Sigmoid colon (tissue), 7 donors: ENCODE results near the gene OR2T11. TPM values are rescaled to one million over a fixed set of nuclear protein-coding genes. Genes with fewer than 3 reads are reported as not detected.

ENCODE experiments used
- DNase-seq: peaks from one replicate; pipeline ENCODE4 v3.0.0-alpha.2; 2019
- H3K27ac ChIP-seq, 4 donors: fragments of 200-600 bp; sonication (generic); one replicate each; pipeline ENCODE4 v1.5.1; 2016 to 2019; ENCODE audit warnings: mild to moderate bottlenecking in 1 of 4
- H3K27me3 ChIP-seq, 3 donors: fragments of 200-600 bp; sonication (generic); one replicate each; pipeline ENCODE4 v1.5.1; 2019; ENCODE audit warnings: mild to moderate bottlenecking in 1 of 3
- H3K36me3 ChIP-seq, 4 donors: fragments of 200-600 bp; sonication (generic); one replicate each; pipeline ENCODE4 v1.5.1; 2016 to 2019
- H3K4me1 ChIP-seq, 4 donors: fragments of 200-600 bp; sonication (generic); one replicate each; pipeline ENCODE4 v1.5.1; 2017 to 2019
- H3K4me3 ChIP-seq, 4 donors: fragments of 200-600 bp; sonication (generic); one replicate each; pipeline ENCODE4 v1.5.1; 2017 to 2019; ENCODE audit warnings: mild to moderate bottlenecking in 2 of 4, moderate library complexity in 1 of 4
- H3K9me3 ChIP-seq, 4 donors: fragments of 200-600 bp in 3 of 4; sonication (generic) in 3 of 4; one replicate each; pipeline versions ENCODE4 v1.5.1 to v1.6.1; 2013 to 2019
- EP300 ChIP-seq, 4 donors: sonication (generic); formaldehyde crosslinking; IDR thresholded peaks; one replicate each; pipeline ENCODE4 v1.6.1; 2017; ENCODE audit warnings: antibody characterized with exemption in 4 of 4
- POLR2A ChIP-seq, 2 donors: fragments of 450-650 bp; IDR thresholded peaks; one replicate each; pipeline ENCODE4 v1.6.1; 2016; ENCODE audit warnings: antibody characterized with exemption in 2 of 2, mild to moderate bottlenecking in 2 of 2, moderate library complexity in 2 of 2
- POLR2AphosphoS5 ChIP-seq, 4 donors: sonication (generic); formaldehyde crosslinking; IDR thresholded peaks; one replicate each; pipeline ENCODE4 v1.6.1; 2017; ENCODE audit warnings: antibody characterized with exemption in 4 of 4
- WGBS, 2 donors: extraction: QIAGEN DNeasy Blood & Tissue Kit; methylation state at CpG; one replicate each; pipeline ENCODE4 v1.1.7; 2013; 5-methylcytosine and 5-hydroxymethylcytosine counted together
- intact Hi-C: fragments of 100-400 bp; cut with DNase I; formaldehyde crosslinking; loops from one replicate; pipeline ENCODE4 v1.15.1; 2023
- polyA plus RNA-seq, 3 donors: library from polyadenylated mRNA; stranded (reverse); fragments of 200-250 nt; gene quantifications; one replicate each; pipeline ENCODE4 v1.2.3, GENCODE V29; 2013
- total RNA-seq, 4 donors: library from RNA; depleted of rRNA; stranded (reverse); fragments of >200 nt; gene quantifications; one replicate each; pipeline ENCODE4 v1.1.0, GENCODE V29; 2016
- TF ChIP-seq, protein P1 (sequence below), 4 experiments: fragments of 450-650 bp in 3 of 4; fragments of 200-600 bp in 1 of 4; IDR thresholded peaks; one replicate each; pipeline ENCODE4 v1.5.1; 2016 to 2019; ENCODE audit warnings: antibody characterized with exemption in 4 of 4, mild to moderate bottlenecking in 3 of 4, moderate library complexity in 2 of 4
- donor health status: healthy with polysubstance abuse.
- donor health status: Bipolar disorder and iron deficiency.
- donor health status: healthy.

OR2T11 gene
- total and polyA plus RNA-seq, 7 donors: not detected

DNA sequence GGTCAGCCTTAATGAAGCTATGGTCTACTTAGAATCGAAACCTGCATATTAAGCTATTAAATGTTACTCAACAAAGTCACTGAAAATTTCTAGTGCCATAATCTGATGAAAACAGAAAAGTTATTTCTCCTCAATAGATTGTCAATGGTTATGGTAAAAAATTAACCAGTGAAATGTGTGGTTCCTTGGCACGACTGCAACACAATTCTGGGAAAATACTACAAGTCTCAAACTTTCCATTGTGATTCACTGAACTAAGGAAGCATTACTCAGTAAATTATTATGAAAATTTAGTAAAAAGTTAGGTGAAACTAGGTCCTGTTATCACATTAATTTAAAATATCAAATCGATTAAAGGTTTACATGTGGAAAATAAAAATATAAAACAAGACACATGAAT, 24.6 kb downstream of the OR2T11 start:
- H3K27ac ChIP-seq: no peak overlapping the region
- H3K4me1 ChIP-seq: no peaks in the 10 kb centered on the region
- H3K9me3 ChIP-seq: no peaks in the 10 kb centered on the region
- intact Hi-C loops: no loop called here
- 38 to 54% methylated on average over 3 of the region's 3 CpGs for WGBS, 2 donors
- H3K36me3 ChIP-seq: no peaks in the 10 kb centered on the region
- no peaks in the 10 kb centered on the region for H3K27me3 ChIP-seq
- DNase-seq: no peak
- no peak overlapping the region for H3K4me3 ChIP-seq
- TF ChIP-seq EP300 (IDR thresholded peaks at IDR 0.05): no peak
- TF ChIP-seq POLR2A (IDR thresholded peaks at IDR 0.05): no peak
- TF ChIP-seq, protein P1, sequence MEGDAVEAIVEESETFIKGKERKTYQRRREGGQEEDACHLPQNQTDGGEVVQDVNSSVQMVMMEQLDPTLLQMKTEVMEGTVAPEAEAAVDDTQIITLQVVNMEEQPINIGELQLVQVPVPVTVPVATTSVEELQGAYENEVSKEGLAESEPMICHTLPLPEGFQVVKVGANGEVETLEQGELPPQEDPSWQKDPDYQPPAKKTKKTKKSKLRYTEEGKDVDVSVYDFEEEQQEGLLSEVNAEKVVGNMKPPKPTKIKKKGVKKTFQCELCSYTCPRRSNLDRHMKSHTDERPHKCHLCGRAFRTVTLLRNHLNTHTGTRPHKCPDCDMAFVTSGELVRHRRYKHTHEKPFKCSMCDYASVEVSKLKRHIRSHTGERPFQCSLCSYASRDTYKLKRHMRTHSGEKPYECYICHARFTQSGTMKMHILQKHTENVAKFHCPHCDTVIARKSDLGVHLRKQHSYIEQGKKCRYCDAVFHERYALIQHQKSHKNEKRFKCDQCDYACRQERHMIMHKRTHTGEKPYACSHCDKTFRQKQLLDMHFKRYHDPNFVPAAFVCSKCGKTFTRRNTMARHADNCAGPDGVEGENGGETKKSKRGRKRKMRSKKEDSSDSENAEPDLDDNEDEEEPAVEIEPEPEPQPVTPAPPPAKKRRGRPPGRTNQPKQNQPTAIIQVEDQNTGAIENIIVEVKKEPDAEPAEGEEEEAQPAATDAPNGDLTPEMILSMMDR (IDR thresholded peaks at IDR 0.05): no peak
- TF ChIP-seq POLR2AphosphoS5 (IDR thresholded peaks at IDR 0.05): no peak

DNA sequence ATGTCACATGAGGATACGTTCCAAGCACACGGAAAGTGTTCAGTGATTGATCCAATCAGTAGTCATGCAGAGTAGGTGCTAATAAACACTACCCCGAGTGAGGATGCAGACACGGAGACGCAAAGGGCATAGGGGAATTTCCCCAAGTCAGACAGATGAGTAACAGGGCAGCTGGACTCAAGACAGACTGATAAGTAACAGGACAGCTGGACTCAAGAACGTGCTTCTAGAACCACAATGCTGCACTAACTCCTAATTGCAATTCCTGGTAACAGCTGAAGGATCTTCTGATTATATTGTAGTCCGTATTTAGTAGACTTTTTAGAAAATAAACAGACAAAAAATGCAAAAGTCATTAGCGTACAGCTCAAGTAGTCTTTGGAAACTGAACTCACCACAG, 35.5 kb downstream of the OR2T11 start:
- Histone ChIP-seq H3K4me1 (no peaks in the 10 kb centered on the region), H3K27me3 (no peaks in the 10 kb centered on the region), H3K4me3 (no peak overlapping the region), H3K9me3 (no peaks in the 10 kb centered on the region), H3K36me3 (no peaks in the 10 kb centered on the region), H3K27ac (no peak overlapping the region)
- TF ChIP-seq, protein P1 (IDR thresholded peaks at IDR 0.05): no peak
- TF ChIP-seq POLR2A (IDR thresholded peaks at IDR 0.05) (no peak), POLR2AphosphoS5 (IDR thresholded peaks at IDR 0.05) (no peak), EP300 (IDR thresholded peaks at IDR 0.05) (no peak)
- intact Hi-C loops: no loop called here
- WGBS, 2 donors: 77 to 84% methylated on average over 8 of the region's 8 CpGs
- no peak for DNase-seq

DNA sequence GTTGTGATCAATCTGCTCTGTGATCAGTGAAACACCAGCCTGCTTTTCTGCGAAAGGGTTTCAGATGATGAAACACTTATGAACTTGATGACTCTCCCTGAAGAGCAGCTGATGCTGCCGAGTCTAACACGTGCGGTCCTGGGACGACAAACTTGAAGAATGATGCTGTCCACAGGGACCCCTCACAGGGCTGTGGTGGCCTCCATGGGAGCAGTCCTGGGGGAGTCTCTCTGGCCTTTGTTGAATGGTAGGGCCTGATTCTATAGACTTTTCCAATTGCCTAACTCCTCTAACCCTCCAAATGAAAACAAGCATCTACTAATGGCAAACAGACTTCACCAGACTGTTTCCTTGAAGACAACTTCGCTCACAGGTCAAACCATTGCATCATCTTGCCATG, 37.3 kb downstream of the OR2T11 start, which contains the start of gene OR2T10:
Gene OR2T10 (minus strand): TSS at position 112 of the 400 bp plus-strand sequence. CDS start 3,932 bp downstream, outside the sequence.
- H3K36me3 ChIP-seq: no peaks in the 10 kb centered on the region
- no peak within 1 kb of the TSS for H3K4me3 ChIP-seq
- no peak within 1 kb of the TSS for H3K27ac ChIP-seq
- no peaks in the 10 kb centered on the region for H3K27me3 ChIP-seq
- no peaks in the 10 kb centered on the region for H3K4me1 ChIP-seq
- 92% methylated on average over 6 of the region's 6 CpGs for WGBS, 2 donors
- DNase-seq: no peak
- no peaks in the 10 kb centered on the region for H3K9me3 ChIP-seq
- TF ChIP-seq POLR2A (IDR thresholded peaks at IDR 0.05) (no peak), EP300 (IDR thresholded peaks at IDR 0.05) (no peak), POLR2AphosphoS5 (IDR thresholded peaks at IDR 0.05) (no peak)
- TF ChIP-seq, protein P1 (IDR thresholded peaks at IDR 0.05): no peak
- intact Hi-C loops: no loop called here

DNA sequence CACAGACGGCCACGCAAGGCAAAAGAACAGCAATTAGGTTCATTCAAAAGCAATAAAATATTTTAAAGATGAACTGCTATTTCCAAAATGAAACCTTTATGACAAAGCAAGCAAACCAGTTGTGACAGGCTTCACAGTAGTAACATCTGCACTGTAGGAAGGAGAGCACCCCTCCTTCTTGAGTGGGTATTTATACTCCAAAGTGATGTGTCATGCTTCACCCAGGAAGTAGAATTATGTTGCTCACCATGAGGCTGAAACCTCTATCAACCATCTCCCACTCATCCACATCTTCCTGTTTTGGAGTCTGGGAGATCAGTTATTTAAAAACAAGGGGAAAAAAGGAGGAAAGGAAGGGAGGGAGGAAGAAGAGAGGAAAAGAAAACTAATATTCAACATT, 38.3 kb downstream of the OR2T11 start:
- Histone ChIP-seq H3K36me3 (no peaks in the 10 kb centered on the region), H3K27me3 (no peaks in the 10 kb centered on the region), H3K27ac (no peak overlapping the region), H3K4me3 (no peak overlapping the region), H3K9me3 (no peaks in the 10 kb centered on the region), H3K4me1 (no peaks in the 10 kb centered on the region)
- TF ChIP-seq EP300 (IDR thresholded peaks at IDR 0.05): no peak
- TF ChIP-seq POLR2A (IDR thresholded peaks at IDR 0.05): no peak
- TF ChIP-seq, protein P1 (IDR thresholded peaks at IDR 0.05): no peak
- no peak for TF ChIP-seq POLR2AphosphoS5 (IDR thresholded peaks at IDR 0.05)
- no peak for DNase-seq
- intact Hi-C loops: no loop called here
- WGBS, 2 donors: 29 to 72% methylated on average over 2 of the region's 2 CpGs

DNA sequence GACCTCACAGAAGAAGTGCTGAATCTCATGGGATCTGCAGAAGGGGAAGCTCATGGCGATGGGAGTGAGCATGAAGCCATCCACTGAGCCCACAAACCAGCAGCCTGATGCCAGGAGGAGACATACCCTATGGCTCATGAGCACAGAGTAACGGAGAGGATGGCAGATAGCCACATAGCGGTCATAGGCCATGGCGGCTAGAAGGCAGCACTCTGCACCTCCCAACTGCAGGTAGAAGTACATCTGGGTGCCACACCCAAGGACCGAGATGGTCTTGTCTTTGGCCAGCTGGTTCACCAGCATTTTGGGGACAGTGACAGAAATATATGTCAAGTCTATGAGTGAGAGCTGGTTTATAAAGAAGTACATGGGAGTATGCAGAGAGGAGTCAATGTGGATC, 41.7 kb downstream of the OR2T11 start:
- 83 to 87% methylated on average over 5 of the region's 5 CpGs for WGBS, 2 donors
- no peaks in the 10 kb centered on the region for H3K36me3 ChIP-seq
- H3K27ac ChIP-seq: no peak overlapping the region
- no peak overlapping the region for H3K4me3 ChIP-seq
- no peaks in the 10 kb centered on the region for H3K9me3 ChIP-seq
- no peak for DNase-seq
- no peaks in the 10 kb centered on the region for H3K27me3 ChIP-seq
- TF ChIP-seq, protein P1 (IDR thresholded peaks at IDR 0.05): no peak
- TF ChIP-seq POLR2AphosphoS5 (IDR thresholded peaks at IDR 0.05) (no peak), EP300 (IDR thresholded peaks at IDR 0.05) (no peak), POLR2A (IDR thresholded peaks at IDR 0.05) (no peak)
- intact Hi-C loops: no loop called here
- no peaks in the 10 kb centered on the region for H3K4me1 ChIP-seq
